NT2/D1 (cell line): Measurements from ENCODE around the gene SYNDIG1.

ENCODE experiments used
- SUZ12 ChIP-seq: IDR thresholded peaks from 2 replicates; pipeline ENCODE4 v1.6.1; 2011; ENCODE audit not compliant: insufficient read length, insufficient read depth; ENCODE audit errors: extremely low read depth
- YY1 ChIP-seq: IDR thresholded peaks from 2 replicates; pipeline ENCODE4 v1.6.1; 2011; ENCODE audit not compliant: insufficient read length, insufficient read depth
- ZNF274 ChIP-seq: IDR thresholded peaks from 2 replicates; pipeline ENCODE4 v1.6.1; 2011; ENCODE audit warnings: mild to moderate bottlenecking, low read depth, low read length

DNA sequence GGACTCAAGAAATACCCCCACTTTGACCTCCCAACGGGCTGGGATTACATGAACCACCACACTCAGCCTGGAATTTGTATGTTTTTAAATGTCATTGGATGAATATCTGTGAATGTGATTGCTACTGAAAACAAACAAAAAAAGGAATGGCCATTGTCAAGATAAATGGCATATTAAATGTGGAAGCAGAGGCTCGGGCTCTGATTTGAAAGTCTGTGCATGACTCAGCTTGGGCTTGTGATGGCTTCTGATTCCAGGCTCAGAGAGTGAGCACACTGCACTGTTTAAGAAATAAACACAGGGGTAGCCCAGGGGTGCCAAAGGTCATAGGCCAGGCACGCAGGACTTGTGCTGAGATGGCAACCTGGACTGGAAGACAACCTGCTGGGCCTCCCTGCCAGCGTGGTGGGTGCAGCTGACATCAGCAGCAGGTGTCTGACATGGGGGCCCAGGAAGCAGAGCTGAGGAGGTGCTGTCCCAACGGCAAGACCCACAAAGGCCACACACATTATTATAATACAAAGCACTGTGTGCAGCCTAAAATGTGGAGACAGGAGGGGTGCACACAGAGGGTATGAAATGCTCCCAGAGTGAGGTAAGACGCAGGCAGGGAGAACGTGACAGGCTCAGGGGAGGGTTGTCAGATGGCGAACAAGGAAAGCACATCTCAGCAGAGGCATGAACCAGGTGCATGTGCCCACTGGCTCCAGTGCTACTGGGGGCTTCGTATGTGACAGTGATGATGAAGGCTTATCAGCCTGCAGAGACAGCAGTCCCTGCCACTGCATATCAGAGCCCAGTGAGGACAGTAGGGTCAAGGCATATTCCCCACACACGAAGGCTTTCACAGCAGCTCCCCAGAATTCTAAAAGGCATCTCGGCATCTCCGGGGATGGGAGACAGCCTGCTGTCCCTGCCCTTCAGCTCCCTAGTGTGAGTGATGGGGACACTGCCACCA, 169.4 kb downstream of the SYNDIG1 start:
- no peak for TF ChIP-seq ZNF274
- no peak for TF ChIP-seq SUZ12
- TF ChIP-seq YY1, result no peak
